ENCODE results near the gene ABCB9.

DNA sequence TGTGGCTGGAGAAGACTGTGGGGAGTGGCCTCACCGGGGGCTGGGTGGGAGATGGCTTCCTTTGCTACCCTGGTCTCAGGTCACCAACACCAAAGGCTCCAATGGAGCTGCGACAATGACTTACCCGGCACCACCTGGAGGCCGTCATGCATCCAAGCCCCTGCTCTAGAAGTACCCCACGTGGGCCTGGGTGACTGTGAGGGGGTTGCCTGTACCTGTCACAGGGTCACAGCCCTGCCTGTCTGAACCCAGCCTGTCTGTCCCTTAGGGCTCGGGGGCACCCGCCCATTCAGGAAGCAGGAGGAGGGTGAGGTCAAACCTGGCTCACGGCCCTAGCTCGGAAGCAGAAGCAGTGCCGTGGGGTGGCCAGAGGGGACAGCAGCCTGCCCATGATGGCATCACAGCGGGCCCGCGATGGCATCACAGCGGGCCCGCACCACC, 18.9 kb downstream of the ABCB9 start:
- TF ChIP-seq POLR2AphosphoS5 (IDR thresholded peaks at IDR 0.05) (no peak), POLR2A (IDR thresholded peaks at IDR 0.05) (no peak), EP300 (IDR thresholded peaks at IDR 0.05) (no peak)
- TF ChIP-seq, protein P1, sequence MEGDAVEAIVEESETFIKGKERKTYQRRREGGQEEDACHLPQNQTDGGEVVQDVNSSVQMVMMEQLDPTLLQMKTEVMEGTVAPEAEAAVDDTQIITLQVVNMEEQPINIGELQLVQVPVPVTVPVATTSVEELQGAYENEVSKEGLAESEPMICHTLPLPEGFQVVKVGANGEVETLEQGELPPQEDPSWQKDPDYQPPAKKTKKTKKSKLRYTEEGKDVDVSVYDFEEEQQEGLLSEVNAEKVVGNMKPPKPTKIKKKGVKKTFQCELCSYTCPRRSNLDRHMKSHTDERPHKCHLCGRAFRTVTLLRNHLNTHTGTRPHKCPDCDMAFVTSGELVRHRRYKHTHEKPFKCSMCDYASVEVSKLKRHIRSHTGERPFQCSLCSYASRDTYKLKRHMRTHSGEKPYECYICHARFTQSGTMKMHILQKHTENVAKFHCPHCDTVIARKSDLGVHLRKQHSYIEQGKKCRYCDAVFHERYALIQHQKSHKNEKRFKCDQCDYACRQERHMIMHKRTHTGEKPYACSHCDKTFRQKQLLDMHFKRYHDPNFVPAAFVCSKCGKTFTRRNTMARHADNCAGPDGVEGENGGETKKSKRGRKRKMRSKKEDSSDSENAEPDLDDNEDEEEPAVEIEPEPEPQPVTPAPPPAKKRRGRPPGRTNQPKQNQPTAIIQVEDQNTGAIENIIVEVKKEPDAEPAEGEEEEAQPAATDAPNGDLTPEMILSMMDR (IDR thresholded peaks at IDR 0.05): peak in 1 of 2 donors; percentile 21

Measured in suprapubic skin (tissue), 4 donors.